ENCODE measurements around the gene MYOG. TPM values are rescaled to one million over a fixed set of nuclear protein-coding genes. Genes with fewer than 3 reads are reported as not detected.
A peak's percentile ranks its signal among the peaks of the same experiment; 100 is the strongest.

MYOG gene
- total RNA-seq, 2 experiments from 2014 or later = not detected

DNA sequence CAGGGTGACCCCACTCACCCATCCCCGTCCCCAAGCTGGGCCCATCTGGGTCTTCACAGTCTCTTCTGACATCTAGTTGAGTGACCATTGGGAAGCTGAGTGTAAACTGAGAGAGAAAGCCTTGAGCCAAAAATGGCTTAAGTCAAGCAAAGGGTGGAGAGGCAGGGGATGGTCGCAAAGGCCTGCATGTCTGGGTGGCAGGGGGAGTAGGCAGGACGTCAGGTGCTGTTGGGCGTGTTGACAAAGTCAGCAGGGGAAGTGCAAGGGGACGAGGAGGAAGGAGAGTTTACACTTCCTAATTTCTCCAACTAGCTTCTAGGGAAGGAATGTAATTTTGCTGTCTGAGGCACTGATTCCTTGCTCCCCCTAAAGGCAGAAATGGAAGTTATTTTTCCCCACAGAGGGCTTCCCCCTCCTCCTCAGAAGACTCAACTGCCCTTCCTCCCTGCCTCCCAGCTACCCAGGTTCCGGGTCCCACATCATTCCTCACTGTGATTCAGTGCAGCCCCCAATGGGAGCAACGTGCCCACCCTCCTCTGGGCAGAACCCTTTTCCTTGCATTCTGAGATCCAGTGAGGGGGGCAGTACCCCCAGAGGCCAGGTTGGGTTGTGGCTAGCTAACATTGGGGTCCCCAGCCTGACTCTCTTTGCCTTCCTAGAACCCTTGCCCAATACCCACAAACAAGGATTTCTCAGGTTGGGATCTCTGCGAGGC is 40.5 kb upstream of the MYOG start:
- intact Hi-C loops (cut with micrococcal nuclease; ENCODE audit: unreplicated experiment) = no loop called here
- TF ChIP-seq EZH2phosphoT487 (IDR thresholded peaks at IDR 0.05; ENCODE audit: borderline replicate concordance, low read depth, low read length) (no peak), CTCF (conservative IDR thresholded peaks at IDR 0.05; ENCODE audit: low read length) (peak; percentile 44; the same call in 1 of the 2 replicates)
- Histone ChIP-seq H3K79me2 (ENCODE audit: insufficient read depth, low read depth, low read length) (no peaks in the 10 kb centered on the region), H3K4me1 (ENCODE audit: insufficient read depth, low read length, poor library complexity, severe bottlenecking) (no peaks in the 10 kb centered on the region), H3K4me2 (ENCODE audit: low read length) (no peak overlapping the region), H3K9me3 (ENCODE audit: low read length) (no peaks in the 10 kb centered on the region), H4K20me1 (ENCODE audit: insufficient read depth, low read length) (no peaks in the 10 kb centered on the region), H3K9me2 (ENCODE audit: insufficient read depth, low read length) (no peaks in the 10 kb centered on the region), H3K4me3 (ENCODE audit: low read depth, low read length, poor library complexity, severe bottlenecking) (no peak overlapping the region), H3K36me3 (ENCODE audit: insufficient read depth, low read length) (no peaks in the 10 kb centered on the region), H2AFZ (ENCODE audit: low read length) (no peak overlapping the region), H3K27ac (ENCODE audit: low read depth, low read length, poor library complexity, severe bottlenecking) (no peak overlapping the region)
- no TSS peak for BruUV-seq (replicated peaks)
- no peak for DNase-seq (ENCODE audit: low spot score)
- CTCF ChIA-PET (ENCODE audit: unreplicated experiment) = no interaction called here
- POLR2A ChIA-PET = no interaction called here

- Histone ChIP-seq H3K9me3 (ENCODE audit: low read length) (no peaks in the 10 kb centered on the region), H3K36me3 (ENCODE audit: insufficient read depth, low read length) (no peaks in the 10 kb centered on the region), H3K4me2 (ENCODE audit: low read length) (no peak overlapping the region), H4K20me1 (ENCODE audit: insufficient read depth, low read length) (no peaks in the 10 kb centered on the region), H3K4me3 (ENCODE audit: low read depth, low read length, poor library complexity, severe bottlenecking) (no peak overlapping the region), H3K79me2 (ENCODE audit: insufficient read depth, low read depth, low read length) (no peaks in the 10 kb centered on the region), H3K4me1 (ENCODE audit: insufficient read depth, low read length, poor library complexity, severe bottlenecking) (no peaks in the 10 kb centered on the region), H2AFZ (ENCODE audit: low read length) (no peak overlapping the region), H3K27ac (ENCODE audit: low read depth, low read length, poor library complexity, severe bottlenecking) (no peak overlapping the region), H3K9me2 (ENCODE audit: insufficient read depth, low read length) (no peaks in the 10 kb centered on the region)
- intact Hi-C loops (cut with micrococcal nuclease; ENCODE audit: unreplicated experiment) = no loop called here
- no peak for DNase-seq (ENCODE audit: low spot score)
- no peak for TF ChIP-seq CTCF (conservative IDR thresholded peaks at IDR 0.05; ENCODE audit: low read length)
- TF ChIP-seq EZH2phosphoT487 (IDR thresholded peaks at IDR 0.05; ENCODE audit: borderline replicate concordance, low read depth, low read length) = no peak
- ChIA-PET CTCF (ENCODE audit: unreplicated experiment) (interaction anchor here (0.6 kb wide), 1 partner anchor 99 kb away, joined by 3 read pairs; the partner anchor contains the start of gene PPFIA4), POLR2A (no interaction called here)
- no TSS peak for BruUV-seq (replicated peaks)
Observed at GRCh38 chr1:203124546-203125317, 38.9 kb upstream of the MYOG start.

DNA sequence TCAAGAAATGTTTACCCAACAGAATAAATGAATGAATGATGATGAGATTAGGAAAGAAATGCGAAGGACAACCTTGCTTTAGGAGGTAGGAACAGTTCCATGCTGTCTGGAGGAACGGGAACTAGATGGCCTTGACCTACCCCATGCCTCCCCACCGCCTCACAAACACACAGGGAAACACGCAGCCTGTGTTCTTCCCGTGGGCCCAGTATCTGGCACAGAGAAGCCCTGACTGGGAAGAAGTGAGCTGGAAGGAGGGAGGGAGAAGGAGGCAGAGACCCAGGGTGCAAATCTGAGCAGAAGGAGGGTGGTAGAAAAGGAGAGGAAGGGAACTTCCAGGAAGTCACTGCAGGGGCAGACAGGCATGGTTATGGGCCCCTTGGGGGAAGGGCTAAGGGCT is 38.2 kb upstream of the MYOG start:
- TF ChIP-seq CTCF (conservative IDR thresholded peaks at IDR 0.05; ENCODE audit: low read length) (no peak), EZH2phosphoT487 (IDR thresholded peaks at IDR 0.05; ENCODE audit: borderline replicate concordance, low read depth, low read length) (no peak)
- no peaks in the 10 kb centered on the region for H3K9me2 ChIP-seq (ENCODE audit: insufficient read depth, low read length)
- no peaks in the 10 kb centered on the region for H3K79me2 ChIP-seq (ENCODE audit: insufficient read depth, low read depth, low read length)
- no peak overlapping the region for H3K27ac ChIP-seq (ENCODE audit: low read depth, low read length, poor library complexity, severe bottlenecking)
- H4K20me1 ChIP-seq (ENCODE audit: insufficient read depth, low read length) = no peaks in the 10 kb centered on the region
- DNase-seq (ENCODE audit: low spot score) = no peak
- no peaks in the 10 kb centered on the region for H3K36me3 ChIP-seq (ENCODE audit: insufficient read depth, low read length)
- BruUV-seq (replicated peaks) = no TSS peak
- H3K4me1 ChIP-seq (ENCODE audit: insufficient read depth, low read length, poor library complexity, severe bottlenecking) = no peaks in the 10 kb centered on the region
- no peaks in the 10 kb centered on the region for H3K9me3 ChIP-seq (ENCODE audit: low read length)
- H3K4me3 ChIP-seq (ENCODE audit: low read depth, low read length, poor library complexity, severe bottlenecking) = no peak overlapping the region
- POLR2A ChIA-PET = no interaction called here
- H2AFZ ChIP-seq (ENCODE audit: low read length) = no peak overlapping the region
- CTCF ChIA-PET (ENCODE audit: unreplicated experiment) = no interaction called here
- no peak overlapping the region for H3K4me2 ChIP-seq (ENCODE audit: low read length)
- intact Hi-C loops (cut with micrococcal nuclease; ENCODE audit: unreplicated experiment) = no loop called here
